Measurements from ENCODE around the gene MYORG. TPM values are rescaled to one million over a fixed set of nuclear protein-coding genes. Genes with fewer than 3 reads are reported as not detected.

MYORG gene
- total RNA-seq, 6 donors from 2014 or later = 2.1 to 11.6 (median 7.4) TPM

GRCh38 chr9:34334916-34335315 is 41.8 kb downstream of the MYORG start:
- no peaks in the 10 kb centered on the region for H3K9me3 ChIP-seq
- H3K4me1 ChIP-seq = peaks cover 7 to 10% (median 9%) of the 10 kb centered on the region in 4 donors
- no peak overlapping the region for H3K27ac ChIP-seq
- TF ChIP-seq CTCF (IDR thresholded peaks at IDR 0.05) (no peak), EP300 (IDR thresholded peaks at IDR 0.05) (no peak), POLR2AphosphoS5 (IDR thresholded peaks at IDR 0.05) (no peak), POLR2A (IDR thresholded peaks at IDR 0.05) (no peak)
- 100% methylated on average over 2 of the region's 2 CpGs for WGBS, 2 donors
- no peak for ATAC-seq (ENCODE audit: low FRiP score in 2 of 2)
- no peak overlapping the region for H3K4me3 ChIP-seq
- no peaks in the 10 kb centered on the region for H3K27me3 ChIP-seq
- H3K36me3 ChIP-seq = peaks cover 0 to 20% (median 11%) of the 10 kb centered on the region in 4 donors
- DNase-seq = no peak

GRCh38 chr9:34334337-34334824 is 42.3 kb downstream of the MYORG start:
- Histone ChIP-seq H3K27ac (no peak overlapping the region), H3K4me1 (peaks cover 7 to 11% (median 9%) of the 10 kb centered on the region in 4 donors)
- 75 to 88% methylated on average over 1 of the region's 1 CpG for WGBS, 2 donors

GRCh38 chr9:34333836-34334235 is 42.9 kb downstream of the MYORG start:
- WGBS, 2 donors = 71 to 80% methylated on average over 3 of the region's 3 CpGs
- no peak overlapping the region for H3K4me3 ChIP-seq
- TF ChIP-seq CTCF (IDR thresholded peaks at IDR 0.05) (no peak), EP300 (IDR thresholded peaks at IDR 0.05) (no peak), POLR2AphosphoS5 (IDR thresholded peaks at IDR 0.05) (no peak), POLR2A (IDR thresholded peaks at IDR 0.05) (no peak)
- no peak overlapping the region for H3K27ac ChIP-seq
- peaks cover 7 to 11% (median 10%) of the 10 kb centered on the region in 4 donors for H3K4me1 ChIP-seq
- H3K36me3 ChIP-seq = peaks cover 0 to 11% (median 4%) of the 10 kb centered on the region in 4 donors
- no peaks in the 10 kb centered on the region for H3K9me3 ChIP-seq
- ATAC-seq (ENCODE audit: low FRiP score in 2 of 2) (no peak), DNase-seq (no peak)
- no peaks in the 10 kb centered on the region for H3K27me3 ChIP-seq

More at GRCh38 chr9:34334337-34334824, 42.3 kb downstream of the MYORG start:
- no peak for TF ChIP-seq CTCF (IDR thresholded peaks at IDR 0.05)
- TF ChIP-seq POLR2AphosphoS5 (IDR thresholded peaks at IDR 0.05) = no peak
- no peak for TF ChIP-seq POLR2A (IDR thresholded peaks at IDR 0.05)
- TF ChIP-seq EP300 (IDR thresholded peaks at IDR 0.05) = no peak
- DNase-seq (no peak), ATAC-seq (ENCODE audit: low FRiP score in 2 of 2) (no peak)
- Histone ChIP-seq H3K36me3 (peaks cover 0 to 17% (median 9%) of the 10 kb centered on the region in 4 donors), H3K4me3 (no peak overlapping the region), H3K27me3 (no peaks in the 10 kb centered on the region), H3K9me3 (no peaks in the 10 kb centered on the region)

GRCh38 chr9:34332076-34332964 is 44.4 kb downstream of the MYORG start:
- ATAC-seq (ENCODE audit: low FRiP score in 2 of 2) = no peak

More at GRCh38 chr9:34332076-34332964, 44.4 kb downstream of the MYORG start:
- Histone ChIP-seq H3K27me3 (no peaks in the 10 kb centered on the region), H3K27ac (no peak overlapping the region), H3K4me1 (peaks cover 7 to 19% (median 18%) of the 10 kb centered on the region in 4 donors), H3K4me3 (no peak overlapping the region), H3K36me3 (peaks cover 0 to 7% (median 0%) of the 10 kb centered on the region in 4 donors), H3K9me3 (no peaks in the 10 kb centered on the region)
- 40 to 45% methylated on average over 7 of the region's 7 CpGs for WGBS, 2 donors
- no peak for DNase-seq
- peak in 4 of 6 experiments; percentile 17 to 57 (median 56) for TF ChIP-seq CTCF (IDR thresholded peaks at IDR 0.05)
- TF ChIP-seq POLR2A (IDR thresholded peaks at IDR 0.05) = no peak
- TF ChIP-seq EP300 (IDR thresholded peaks at IDR 0.05) = no peak
